K562 (cell line): ENCODE data around the gene CASKIN1. TPM values are rescaled to one million over a fixed set of nuclear protein-coding genes. Genes with fewer than 3 reads are reported as not detected.

Experiments used
- ATAC-seq: fragments of 200-7000 bp; cut with Tn5 transposase; 3 replicates; pipeline ENCODE4 v1.9.1; 2020; ENCODE audit warnings: moderate library complexity
- BruUV-seq: library from RNA; stranded (reverse); fragments of 400-500 nt; replicated peaks from 2 replicates; lab custom pipeline; 2021; lab: Mats Ljungman, UMichigan
- CTCF ChIA-PET: fragments of 300-600 bp; formaldehyde crosslinking; extraction: SDS; loops from one replicate; lab custom pipeline; 2021; ENCODE audit warnings: low intra/inter-chr PET ratio; lab: Yijun Ruan, JAX
- POLR2A ChIA-PET: fragments of 300-600, 350-650 bp; sonication (Branson Sonifier 250); formaldehyde crosslinking; extraction: SDS; loops from one replicate; lab custom pipeline; 2021; ENCODE audit warnings: antibody characterized with exemption, inconsistent platforms; lab: Yijun Ruan, JAX
- DNase-seq, 4 experiments: peaks; one replicate each; pipeline versions ENCODE4 v3.0.0 to v3.0.0-alpha.2; 2011 to 2018; ENCODE audit warnings: low spot score in 3 of 4, mixed read lengths in 3 of 4; ENCODE audit errors: extremely low read depth in 1 of 4
- FAIRE-seq: peaks from 2 replicates; lab custom pipeline; 2011; peaks lifted over from hg19 to GRCh38; lab: Jason Lieb, UNC
- H2AFZ ChIP-seq: 2 replicates; pipeline ENCODE4 v1.6.0; 2011; ENCODE audit warnings: low read depth, low read length, control low read depth, inconsistent platforms
- H3K27ac ChIP-seq: fragments of 200-600 bp; 3 replicates; pipeline ENCODE4 v1.8.0; 2011; ENCODE audit warnings: low read depth, mild to moderate bottlenecking, control low read depth, inconsistent platforms, low read length, moderate library complexity, mixed read lengths; ENCODE audit errors: extremely low read depth
- H3K27me3 ChIP-seq, 2 experiments: fragments of 300-600 bp in 1 of 2; 2 replicates in 1 of 2; 3 replicates in 1 of 2; pipeline versions ENCODE4 v1.6.0 to v1.8.0; 2011; ENCODE audit warnings: inconsistent platforms in 2 of 2, low read length in 2 of 2, mild to moderate bottlenecking in 1 of 2, mixed read lengths in 1 of 2, moderate library complexity in 1 of 2; ENCODE audit not compliant: control insufficient read depth in 2 of 2, insufficient read depth in 2 of 2
- H3K36me3 ChIP-seq: fragments of 300-600 bp; 3 replicates; pipeline ENCODE4 v1.8.0; 2011; ENCODE audit warnings: mild to moderate bottlenecking, low read length, inconsistent platforms; ENCODE audit not compliant: control insufficient read depth, insufficient read depth
- H3K4me1 ChIP-seq, 2 experiments: fragments of 200-600 bp in 1 of 2; replicated peaks in 1 of 2; 2 replicates in 1 of 2; 3 replicates in 1 of 2; pipeline versions ENCODE4 v1.5.1 to v1.8.0; 2011; ENCODE audit warnings: inconsistent platforms in 2 of 2, low read length in 2 of 2, mild to moderate bottlenecking in 1 of 2, mixed read lengths in 1 of 2, moderate library complexity in 1 of 2; ENCODE audit not compliant: control insufficient read depth in 2 of 2, insufficient read depth in 2 of 2
- H3K4me2 ChIP-seq: 2 replicates; pipeline ENCODE4 v1.6.1; 2011; ENCODE audit warnings: low read length, control low read depth, inconsistent platforms, mixed read lengths; ENCODE audit not compliant: insufficient read depth
- H3K4me3 ChIP-seq: fragments of 200-600 bp; sonication (generic), shearing (Covaris generic); 2 replicates; pipeline ENCODE4 v1.5.1; 2016; ENCODE audit warnings: control low read depth, inconsistent platforms
- H3K79me2 ChIP-seq: fragments of 200-600 bp; 3 replicates; pipeline ENCODE4 v1.8.0; 2011; ENCODE audit warnings: low read length, inconsistent platforms; ENCODE audit not compliant: control insufficient read depth, insufficient read depth
- H3K9ac ChIP-seq, 2 experiments: 2 replicates each; pipeline versions ENCODE4 v1.6.0 to v1.6.1; 2011; ENCODE audit warnings: low read depth in 2 of 2, low read length in 2 of 2, control low read depth in 1 of 2, inconsistent platforms in 1 of 2, mild to moderate bottlenecking in 1 of 2, mixed read lengths in 1 of 2; ENCODE audit not compliant: insufficient read depth in 1 of 2
- H3K9me1 ChIP-seq: one replicate; pipeline ENCODE4 v1.6.0; 2011; ENCODE audit warnings: inconsistent platforms, mild to moderate bottlenecking, low read length, moderate library complexity; ENCODE audit not compliant: control insufficient read depth, insufficient read depth
- H3K9me3 ChIP-seq: replicated peaks from 2 replicates; pipeline ENCODE4 v1.5.1; 2011; ENCODE audit warnings: low read depth, low read length, inconsistent platforms; ENCODE audit not compliant: control insufficient read depth, insufficient read depth
- H4K20me1 ChIP-seq: replicated peaks from 2 replicates; pipeline ENCODE4 v1.6.1; 2011; ENCODE audit warnings: low read length, inconsistent platforms, mixed read lengths; ENCODE audit not compliant: control insufficient read depth, insufficient read depth
- CHD1 ChIP-seq: fragments of 200-600 bp; sonication (generic); IDR thresholded peaks from one replicate; pipeline ENCODE4 v1.6.1; 2012; ENCODE audit warnings: mild to moderate bottlenecking, moderate library complexity, low read length, inconsistent platforms
- ELF4 ChIP-seq: fragments of 450-650 bp; formaldehyde crosslinking; IDR thresholded peaks from 2 replicates; pipeline ENCODE4 v1.4.0; 2022; ENCODE audit warnings: missing genetic modification characterization
- GTF2B ChIP-seq: IDR thresholded peaks from 2 replicates; pipeline ENCODE4 v1.6.1; 2011; ENCODE audit not compliant: insufficient read length; ENCODE audit errors: extremely low read depth
- IRF2 ChIP-seq: sonication (generic); formaldehyde crosslinking; IDR thresholded peaks from 2 replicates; pipeline ENCODE4 v1.8.1; 2022; ENCODE audit warnings: mild to moderate bottlenecking, missing genetic modification reagents
- MYBL2 ChIP-seq, 2 experiments: fragments of 450-650 bp in 1 of 2; sonication (generic) in 1 of 2; formaldehyde crosslinking in 1 of 2; IDR thresholded peaks; 2 replicates each; pipeline versions ENCODE4 v1.6.1 to v1.8.1; 2017 to 2022; ENCODE audit warnings: borderline replicate concordance in 1 of 2, inconsistent platforms in 1 of 2, low read depth in 1 of 2, mild to moderate bottlenecking in 1 of 2, missing genetic modification reagents in 1 of 2, moderate library complexity in 1 of 2
- NCOA4 ChIP-seq: fragments of 450-650 bp; IDR thresholded peaks from 2 replicates; pipeline ENCODE4 v1.6.1; 2018; ENCODE audit warnings: mild to moderate bottlenecking; ENCODE audit not compliant: partially characterized antibody
- SMARCC2 ChIP-seq: fragments of 450-650 bp; IDR thresholded peaks from 2 replicates; pipeline ENCODE4 v1.6.1; 2017; ENCODE audit warnings: antibody characterized with exemption, moderate library complexity, mild to moderate bottlenecking, low read depth
- SMARCE1 ChIP-seq: fragments of 450-650 bp; IDR thresholded peaks from 2 replicates; pipeline ENCODE4 v1.7.1; 2016; ENCODE audit warnings: mild to moderate bottlenecking
- SMC3 ChIP-seq: conservative IDR thresholded peaks from 2 replicates; pipeline ENCODE4 v1.6.1; 2011; ENCODE audit warnings: low read depth, low read length, improper control_type of control experiment; ENCODE audit not compliant: insufficient read depth
- TEAD2 ChIP-seq: fragments of 450-650 bp; IDR thresholded peaks from 2 replicates; pipeline ENCODE4 v1.6.1; 2016; ENCODE audit warnings: missing genetic modification characterization, control low read depth, missing compliant biosample characterization
- TEAD4 ChIP-seq, 2 experiments: sonication (generic) in 1 of 2; formaldehyde crosslinking in 1 of 2; IDR thresholded peaks; 2 replicates each; pipeline versions ENCODE4 v1.6.1 to v1.8.0; 2012 to 2022; ENCODE audit warnings: borderline replicate concordance in 1 of 2, inconsistent platforms in 1 of 2, low read length in 1 of 2, mild to moderate bottlenecking in 1 of 2, missing genetic modification reagents in 1 of 2
- THRAP3 ChIP-seq: fragments of 450-650 bp; IDR thresholded peaks from 2 replicates; pipeline ENCODE4 v1.6.1; 2016; ENCODE audit warnings: mild to moderate bottlenecking, inconsistent platforms, borderline replicate concordance
- ZNF431 ChIP-seq: sonication (generic); formaldehyde crosslinking; IDR thresholded peaks from 2 replicates; pipeline ENCODE4 v1.8.0; 2022; ENCODE audit warnings: mild to moderate bottlenecking, missing genetic modification reagents
- ZNF717 ChIP-seq: fragments of 250-450 bp; sonication (Bioruptor Pico); IDR thresholded peaks from 2 replicates; pipeline ENCODE4 v1.5.0; 2021
- WGBS: fragments of 100-300 bp; shearing (Covaris generic); methylation state at CpG from one replicate; pipeline ENCODE4 v1.1.6; 2016; ENCODE audit warnings: low coverage, mixed read lengths; ENCODE audit not compliant: insufficient coverage; ENCODE audit errors: missing lambda C conversion rate; 5-methylcytosine and 5-hydroxymethylcytosine counted together
- in situ Hi-C: fragments of 300-500 bp; cut with MboI; formaldehyde crosslinking; loops from 4 replicates; pipeline ENCODE4 v1.15.0; 2018; ENCODE audit warnings: inconsistent platforms, mixed read lengths
- intact Hi-C: fragments of 100-400 bp; cut with micrococcal nuclease; formaldehyde crosslinking; loops from 2 replicates; pipeline ENCODE4 v1.14.2; 2022
- polyA plus RNA-seq, 8 experiments: library from polyadenylated mRNA; depleted of rRNA in 4 of 8; stranded (reverse) in 5 of 8; unstranded in 3 of 8; fragments of >200 nt; fragmentation: Nextera tagmentation in 2 of 8; fragmentation: Illumina TruSeq in 1 of 8; extraction: Ambion mirVana in 2 of 8; extraction: Trizol in 1 of 8; gene quantifications; 2 replicates each; pipeline versions ENCODE4 v1.2.1 to v1.2.3, GENCODE V29; 2011 to 2014; ENCODE audit warnings: inconsistent platforms in 1 of 8, missing spikeins in 1 of 8
- total RNA-seq, 7 experiments: library from RNA; depleted of rRNA in 6 of 7; stranded (reverse); fragments of >200 nt in 6 of 7; fragmentation: Illumina TruSeq in 2 of 7; extraction: Trizol in 2 of 7; gene quantifications; 2 replicates each; pipeline versions ENCODE4 v1.2.1 to v1.2.3, GENCODE V29; 2011 to 2021; ENCODE audit warnings: low replicate concordance in 1 of 7
- TF ChIP-seq, protein P1 (sequence below): fragments of 250-450 bp; sonication (Bioruptor Pico); IDR thresholded peaks from 2 replicates; pipeline ENCODE4 v1.4.0; 2020; ENCODE audit warnings: mild to moderate bottlenecking
- TF ChIP-seq, protein P2 (sequence below), 2 experiments: IDR thresholded peaks in 1 of 2; conservative IDR thresholded peaks in 1 of 2; 2 replicates each; pipeline ENCODE4 v1.6.1; 2016; ENCODE audit warnings: low read depth in 2 of 2, mild to moderate bottlenecking in 1 of 2, missing compliant biosample characterization in 1 of 2, missing genetic modification characterization in 1 of 2, moderate library complexity in 1 of 2

Gene CASKIN1
- total and polyA plus RNA-seq, 9 of the 15 experiments (the other 6 are each of a cell fraction or from before 2014, with no cell fraction given) = 0.15 to 4.5 (median 1.5) TPM; not detected in 2

GRCh38 chr16:2223942-2224486 is 27.6 kb upstream of the CASKIN1 start:
- peaks cover 53% of the 10 kb centered on the region for H3K79me2 ChIP-seq
- peaks cover 38% of the 10 kb centered on the region; the same call in 1 of the 3 replicates for H3K36me3 ChIP-seq
- H3K9ac ChIP-seq = peak overlapping the region; percentile 91 to 98
- intact Hi-C loops = loop anchor here (1.0 kb wide), 1 partner anchor 27 kb away; the partner anchor contains the start of gene ECI1
- peak overlapping the region; percentile 80 for H2AFZ ChIP-seq
- BruUV-seq = TSS peak; percentile 73
- peak in 3 of 4 experiments; percentile 66 to 77 (median 68) for DNase-seq
- H3K4me3 ChIP-seq = peak overlapping the region; percentile 87
- peak; percentile 74 for ATAC-seq
- WGBS = 0% methylated on average over 18 of the region's 22 CpGs
- H3K4me2 ChIP-seq = peak overlapping the region; percentile 77
- CTCF ChIA-PET = no interaction called here
- H3K27ac ChIP-seq = peak overlapping the region; percentile 82
- H3K4me1 ChIP-seq = peaks cover 11 to 61% of the 10 kb centered on the region in 2 experiments; a peak in 3 of 5 replicates
- no peaks in the 10 kb centered on the region for H3K9me3 ChIP-seq
- no peaks in the 10 kb centered on the region for H3K9me1 ChIP-seq
- in situ Hi-C loops = no loop called here
- FAIRE-seq = no peak
- H3K27me3 ChIP-seq = no peaks in the 10 kb centered on the region
- POLR2A ChIA-PET = interaction anchor here (0.6 to 5.0 kb wide), 11 partner anchors 8 to 259 kb away, joined by 3 to 29 read pairs (median 5); partner anchors contain the start of genes BRICD5, DNASE1L2, ECI1 and PGP
- peaks cover 11% of the 10 kb centered on the region for H4K20me1 ChIP-seq
- TF ChIP-seq, protein P1, sequence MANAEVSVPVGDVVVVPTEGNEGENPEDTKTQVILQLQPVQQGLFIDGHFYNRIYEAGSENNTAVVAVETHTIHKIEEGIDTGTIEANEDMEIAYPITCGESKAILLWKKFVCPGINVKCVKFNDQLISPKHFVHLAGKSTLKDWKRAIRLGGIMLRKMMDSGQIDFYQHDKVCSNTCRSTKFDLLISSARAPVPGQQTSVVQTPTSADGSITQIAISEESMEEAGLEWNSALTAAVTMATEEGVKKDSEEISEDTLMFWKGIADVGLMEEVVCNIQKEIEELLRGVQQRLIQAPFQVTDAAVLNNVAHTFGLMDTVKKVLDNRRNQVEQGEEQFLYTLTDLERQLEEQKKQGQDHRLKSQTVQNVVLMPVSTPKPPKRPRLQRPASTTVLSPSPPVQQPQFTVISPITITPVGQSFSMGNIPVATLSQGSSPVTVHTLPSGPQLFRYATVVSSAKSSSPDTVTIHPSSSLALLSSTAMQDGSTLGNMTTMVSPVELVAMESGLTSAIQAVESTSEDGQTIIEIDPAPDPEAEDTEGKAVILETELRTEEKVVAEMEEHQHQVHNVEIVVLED = no peak
- TF ChIP-seq NCOA4 (no peak), ZNF717 (CRISPR knock-in tag) (no peak), MYBL2 (IDR thresholded peaks at IDR 0.05; ENCODE audit: low read depth) (no peak), MYBL2 (CRISPR knock-in tag; IDR thresholded peaks at IDR 0.05; ENCODE audit: borderline replicate concordance) (no peak), TEAD2 (tag) (no peak), CHD1 (no peak), IRF2 (no peak), SMARCE1 (0 out of 2 replicates have a peak, but pooled peaks have one; percentile 10), GTF2B (no peak), SMC3 (0 out of 2 replicates have a peak, but pooled peaks have one; percentile 3), ELF4 (no peak), TEAD4 (IDR thresholded peaks at IDR 0.05; ENCODE audit: low read length) (peak; percentile 7; the same call in 1 of the 2 replicates), TEAD4 (CRISPR knock-in tag; IDR thresholded peaks at IDR 0.05; ENCODE audit: borderline replicate concordance) (no peak), THRAP3 (no peak), SMARCC2 (no peak), ZNF431 (CRISPR knock-in tag) (0 out of 2 replicates have a peak, but pooled peaks have one; percentile 8)
- TF ChIP-seq, protein P2, sequence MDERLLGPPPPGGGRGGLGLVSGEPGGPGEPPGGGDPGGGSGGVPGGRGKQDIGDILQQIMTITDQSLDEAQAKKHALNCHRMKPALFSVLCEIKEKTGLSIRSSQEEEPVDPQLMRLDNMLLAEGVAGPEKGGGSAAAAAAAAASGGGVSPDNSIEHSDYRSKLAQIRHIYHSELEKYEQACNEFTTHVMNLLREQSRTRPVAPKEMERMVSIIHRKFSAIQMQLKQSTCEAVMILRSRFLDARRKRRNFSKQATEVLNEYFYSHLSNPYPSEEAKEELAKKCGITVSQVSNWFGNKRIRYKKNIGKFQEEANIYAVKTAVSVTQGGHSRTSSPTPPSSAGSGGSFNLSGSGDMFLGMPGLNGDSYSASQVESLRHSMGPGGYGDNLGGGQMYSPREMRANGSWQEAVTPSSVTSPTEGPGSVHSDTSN (CRISPR knock-in tag; IDR thresholded peaks at IDR 0.05; ENCODE audit: low read depth) = no peak
- TF ChIP-seq, protein P2 (tag; conservative IDR thresholded peaks at IDR 0.05; ENCODE audit: low read depth) = no peak
